NCI-H1092 (cell line): ENCODE data around the gene SOWAHD.
"Not testable (repeated sequence)": the region's sequence is repeated elsewhere in the genome, so short reads cannot be mapped to it uniquely, and the experiment has no call there.

Experiments
- DNase-seq: peaks from one replicate; lab custom pipeline; 2025; lab: John Stamatoyannopoulos, UW

The SOWAHD gene

DNA sequence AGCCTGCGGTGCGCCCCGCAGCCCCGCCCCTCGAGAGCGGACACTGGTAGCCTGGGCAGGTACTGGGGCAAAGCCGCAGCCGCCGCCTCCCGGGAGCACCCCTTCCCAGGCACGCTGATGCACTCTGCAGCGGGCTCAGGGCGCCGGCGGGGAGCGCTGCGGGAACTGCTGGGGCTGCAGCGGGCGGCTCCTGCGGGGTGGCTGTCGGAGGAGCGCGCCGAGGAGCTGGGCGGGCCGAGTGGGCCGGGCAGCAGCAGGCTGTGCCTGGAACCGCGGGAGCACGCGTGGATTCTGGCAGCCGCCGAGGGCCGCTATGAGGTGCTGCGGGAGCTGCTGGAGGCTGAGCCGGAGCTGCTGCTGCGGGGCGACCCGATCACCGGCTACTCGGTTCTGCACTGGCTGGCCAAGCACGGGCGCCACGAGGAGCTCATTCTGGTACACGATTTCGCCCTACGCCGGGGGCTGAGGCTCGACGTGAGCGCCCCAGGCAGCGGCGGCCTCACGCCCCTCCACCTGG, 401 bp downstream of the SOWAHD start:
- no peak for DNase-seq

DNA sequence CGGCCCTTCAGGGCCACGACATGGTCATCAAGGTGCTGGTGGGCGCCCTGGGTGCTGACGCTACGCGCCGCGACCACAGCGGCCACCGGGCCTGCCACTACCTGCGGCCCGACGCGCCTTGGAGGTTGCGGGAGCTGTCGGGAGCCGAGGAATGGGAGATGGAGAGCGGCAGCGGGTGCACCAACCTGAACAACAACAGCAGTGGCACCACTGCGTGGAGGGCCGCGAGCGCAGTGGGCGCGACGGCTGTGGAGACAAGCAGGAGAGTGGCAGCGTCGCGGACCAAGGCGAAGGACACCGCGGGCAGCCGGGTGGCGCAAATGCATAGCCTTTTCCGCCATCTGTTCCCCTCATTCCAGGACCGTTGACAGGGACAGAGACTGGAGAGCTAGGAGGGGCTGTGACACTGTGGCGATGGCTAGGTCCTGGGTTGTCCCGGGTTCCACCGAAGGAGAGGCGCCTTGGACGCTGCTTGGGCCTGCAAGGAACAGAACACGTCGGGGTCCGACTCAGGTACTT, 919 bp downstream of the SOWAHD start:
- DNase-seq: no peak

DNA sequence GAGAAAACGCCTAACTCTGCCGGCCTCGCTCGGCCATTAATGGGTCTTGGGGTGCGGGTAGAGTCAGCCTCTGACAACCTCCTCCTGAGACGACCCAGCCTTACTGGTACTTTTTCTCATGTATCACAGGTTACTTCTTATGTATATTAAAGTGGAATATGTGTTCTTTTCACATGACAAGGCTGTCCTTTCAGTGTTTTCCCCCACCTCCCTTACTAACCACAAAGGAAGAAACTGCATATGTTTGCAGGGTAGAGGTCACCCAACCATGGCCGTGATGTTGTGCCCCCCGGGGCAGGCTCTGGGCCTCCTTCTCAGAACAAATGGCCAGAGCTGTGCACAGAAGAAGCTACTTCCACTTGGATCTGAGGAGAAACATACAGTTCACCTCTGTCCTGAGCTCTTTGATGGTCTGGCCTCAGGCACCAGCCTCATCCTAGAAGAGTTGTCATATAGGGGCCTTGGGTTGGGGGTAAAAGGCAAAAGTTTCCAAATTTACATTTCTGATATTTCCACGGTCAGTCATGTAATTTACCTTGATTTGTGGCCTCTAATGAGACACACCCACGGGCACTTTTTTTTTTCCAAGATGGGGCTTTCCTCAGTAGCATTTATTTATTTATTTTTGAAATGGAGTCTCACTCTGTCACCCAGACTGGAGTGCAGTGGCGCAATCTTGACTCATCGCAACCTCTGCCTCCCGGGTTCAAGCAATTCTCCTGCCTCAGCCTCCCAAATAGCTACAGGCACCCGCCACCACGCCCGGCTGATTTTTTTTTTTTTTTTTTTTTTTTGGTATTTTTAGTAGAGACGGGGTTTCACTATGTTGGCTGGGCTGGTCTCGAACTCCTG, 1.9 kb downstream of the SOWAHD start:
- no peak for DNase-seq

DNA sequence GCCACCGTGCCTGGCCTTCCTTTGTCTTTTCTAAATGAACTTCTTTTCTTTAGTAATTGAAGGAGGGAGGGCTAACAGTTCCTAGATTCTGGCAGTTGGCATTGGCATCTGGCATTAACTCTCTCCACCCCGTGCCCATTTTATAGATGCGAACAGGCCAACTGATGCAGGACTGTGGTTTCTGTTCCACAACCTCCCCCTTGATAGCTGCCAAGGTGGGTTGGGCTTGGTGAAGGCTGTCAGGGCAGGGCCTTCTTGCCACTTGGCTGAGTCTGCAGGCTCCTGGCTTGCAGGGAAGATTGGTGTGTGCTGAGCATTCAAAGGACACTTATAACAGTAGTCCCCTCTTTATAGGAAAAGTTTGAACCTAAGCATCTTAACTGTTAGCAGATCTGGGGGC, 4.3 kb downstream of the SOWAHD start:
- no peak for DNase-seq

DNA sequence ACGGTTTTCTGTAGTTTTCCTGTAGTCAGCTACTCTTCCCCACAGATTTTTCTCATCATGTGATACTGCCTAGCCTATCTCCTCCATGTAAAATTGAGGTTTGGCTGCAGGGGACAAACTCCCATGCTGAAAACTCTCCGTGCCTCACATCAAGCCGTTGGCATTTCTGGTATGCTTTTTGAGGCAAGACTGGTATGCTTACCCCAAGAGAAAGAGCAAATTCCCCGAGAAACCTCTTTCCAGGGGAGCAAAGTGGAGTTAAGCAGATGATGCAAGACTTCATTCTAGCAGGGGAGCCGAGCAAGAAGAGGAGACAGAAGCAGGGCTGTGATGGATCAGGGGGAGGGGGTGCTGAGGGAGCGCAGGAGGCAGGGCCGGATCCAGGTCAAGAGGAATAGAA, 4.8 kb downstream of the SOWAHD start:
- no peak for DNase-seq

DNA sequence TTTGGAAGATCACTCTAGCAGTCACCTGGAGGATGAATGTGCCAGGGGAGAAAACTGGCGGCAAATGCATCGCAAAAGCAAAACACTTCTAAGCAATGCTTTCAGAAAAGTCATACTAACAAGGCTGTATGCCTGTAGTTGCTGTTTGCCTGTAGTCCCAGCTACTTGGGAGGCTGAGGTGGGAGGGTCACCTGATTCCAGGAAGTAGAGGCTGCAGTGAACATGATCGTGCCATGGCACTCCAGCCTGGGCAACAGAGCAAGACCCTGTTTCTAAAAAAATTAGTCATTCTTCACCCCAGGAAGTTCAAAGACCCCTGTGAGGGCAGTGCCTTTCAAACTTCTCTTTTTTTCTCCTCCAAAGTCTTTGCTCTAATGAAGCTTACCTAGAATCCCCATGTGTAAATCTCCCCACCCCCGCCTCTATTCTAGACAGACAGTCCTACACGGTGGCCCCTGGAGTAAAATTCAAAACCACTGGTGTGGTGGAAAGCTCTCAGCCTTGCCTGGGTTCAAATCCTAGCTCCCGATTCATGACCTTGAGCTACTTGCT, 5.5 kb downstream of the SOWAHD start:
- no peak for DNase-seq

DNA sequence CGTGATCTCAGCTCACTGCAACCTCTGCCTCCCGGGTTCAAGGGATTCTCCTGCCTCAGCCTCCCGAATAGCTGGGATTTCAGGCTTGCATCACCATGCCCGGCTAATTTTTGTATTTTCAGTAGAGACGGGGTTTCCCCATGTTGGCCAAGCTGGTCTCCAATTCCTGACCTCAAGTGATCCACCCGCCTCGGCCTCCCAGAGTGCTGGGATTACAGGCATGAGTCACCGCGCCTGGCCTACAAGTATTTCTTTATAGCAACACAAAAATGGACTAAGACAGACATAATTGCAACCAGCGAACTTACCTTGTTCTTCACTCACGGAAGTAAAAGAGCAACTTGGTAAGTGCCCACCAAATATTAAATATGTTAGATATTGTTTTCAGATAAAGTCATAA, 10.0 kb downstream of the SOWAHD start:
- not testable (repeated sequence) for DNase-seq

DNA sequence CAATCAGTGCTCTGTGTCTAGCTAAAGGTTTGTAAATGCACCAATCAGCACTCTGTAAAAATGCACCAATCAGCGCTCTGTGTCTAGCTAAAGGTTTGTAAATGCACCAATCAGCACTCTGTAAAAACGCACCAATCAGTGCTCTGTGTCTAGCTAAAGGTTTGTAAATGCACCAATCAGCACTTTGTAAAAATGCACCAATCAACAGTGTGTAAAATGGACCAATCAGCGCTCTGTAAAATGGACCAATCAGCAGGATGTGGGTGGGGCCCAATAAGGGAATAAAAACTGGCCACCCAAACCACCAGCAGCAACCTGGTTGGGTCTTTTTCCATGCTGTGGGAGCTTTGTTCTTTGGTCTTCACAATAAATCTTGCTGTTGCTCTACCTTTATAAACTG, 11.0 kb downstream of the SOWAHD start:
- DNase-seq: not testable (repeated sequence)

DNA sequence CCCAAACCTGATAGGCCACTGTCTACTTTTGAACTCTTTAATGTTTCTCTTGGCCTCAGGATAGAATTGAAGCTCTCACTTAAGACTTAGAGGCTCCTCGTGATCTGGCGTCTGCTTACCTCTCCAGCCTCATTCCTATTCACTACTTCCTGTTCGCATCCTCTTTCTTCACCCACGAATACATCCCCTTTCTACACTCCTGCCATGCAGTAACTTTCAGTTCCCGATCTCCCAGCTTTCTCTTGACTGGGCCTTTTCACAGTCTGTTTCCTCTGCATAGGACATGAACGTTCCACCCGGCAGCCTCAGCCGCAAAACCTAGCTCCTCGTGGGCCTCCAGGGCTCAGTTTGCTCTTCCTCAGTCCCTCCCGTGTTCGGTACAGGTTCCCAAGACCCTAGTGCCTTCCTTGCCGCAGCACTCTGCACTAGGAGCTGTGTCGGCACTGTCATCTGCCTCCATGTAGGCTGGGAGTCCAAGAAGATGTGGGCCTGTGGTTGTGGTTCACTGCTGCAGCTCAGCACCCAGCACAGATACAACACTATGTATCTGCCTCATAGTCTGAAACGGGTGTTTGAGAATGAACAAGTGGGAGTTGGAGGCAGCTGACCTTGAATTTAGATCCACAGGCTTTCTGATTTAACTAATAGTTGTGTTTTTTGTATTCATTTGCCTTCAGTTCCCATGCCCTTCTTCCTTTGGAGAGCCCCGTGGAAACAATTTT, 17.3 kb downstream of the SOWAHD start:
- DNase-seq: no peak

DNA sequence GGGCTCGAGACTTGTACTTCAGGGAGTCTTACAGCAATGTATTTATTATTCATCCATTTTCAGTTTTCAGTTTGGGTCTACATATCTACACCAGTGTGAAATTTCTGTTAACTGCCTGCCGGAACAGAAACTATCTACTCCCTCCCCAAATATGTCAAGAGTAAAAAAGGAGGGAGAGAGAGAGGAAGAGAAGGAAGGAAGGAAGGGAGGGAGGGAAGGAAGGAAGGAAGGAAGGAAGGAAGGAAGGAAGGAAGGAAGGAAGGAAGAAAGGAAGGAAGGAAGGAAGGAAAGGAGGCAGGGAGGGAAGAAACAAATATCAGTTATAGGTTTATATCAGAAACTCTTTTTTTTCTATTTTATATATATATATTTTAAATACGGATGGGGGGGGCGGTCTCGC, 20.4 kb downstream of the SOWAHD start:
- no peak for DNase-seq

DNA sequence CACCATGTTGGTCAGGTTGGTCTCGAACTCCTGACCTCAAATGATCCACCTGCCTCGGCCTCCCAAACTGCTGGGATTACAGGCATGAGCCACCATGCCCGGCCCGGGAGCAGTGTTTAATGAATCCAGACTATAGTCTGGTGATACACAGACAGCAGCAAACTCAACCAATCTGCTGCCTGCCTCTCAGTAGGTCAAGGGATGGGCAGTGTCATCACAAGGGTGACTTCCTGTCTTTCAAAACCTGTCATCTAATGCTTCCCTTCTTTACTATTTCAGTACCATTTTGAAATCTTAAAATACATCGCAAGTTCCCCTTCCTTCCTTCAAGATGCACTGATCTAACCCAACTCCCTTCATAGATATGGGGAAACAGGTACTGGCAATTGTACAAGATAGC, 24.6 kb downstream of the SOWAHD start:
- DNase-seq: no peak

DNA sequence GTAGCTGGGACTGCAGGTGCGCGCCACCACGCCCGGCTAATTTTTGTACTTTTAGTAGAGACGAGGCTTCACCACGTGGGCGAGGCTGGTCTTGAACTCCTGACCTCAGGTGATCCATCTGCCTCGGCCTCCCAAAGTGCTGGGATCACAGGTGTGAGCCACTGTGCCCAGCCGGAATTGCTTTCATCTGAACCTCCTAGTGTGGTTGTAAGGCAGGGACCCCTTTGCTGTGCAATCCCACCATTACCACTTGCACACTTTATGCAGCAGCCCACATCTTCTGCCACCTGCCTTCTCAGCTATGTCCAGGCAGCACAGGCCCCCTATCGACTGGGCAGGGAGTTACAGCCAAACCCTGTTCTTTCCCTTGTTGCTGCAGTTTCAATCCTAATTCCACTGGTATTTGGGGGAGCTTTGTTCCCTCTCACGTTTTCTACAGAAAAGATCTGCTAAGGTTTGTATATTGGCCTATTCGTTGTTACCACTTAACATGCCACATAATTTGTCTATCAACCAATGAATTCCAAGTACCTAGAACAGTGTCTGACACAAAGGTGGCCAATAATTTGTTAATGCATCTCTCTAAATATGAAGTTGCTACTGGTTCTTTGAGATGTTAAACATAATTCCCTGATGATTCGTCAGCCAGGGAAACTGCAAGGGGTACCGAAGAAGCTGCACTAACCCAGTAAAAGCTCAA, 26.5 kb downstream of the SOWAHD start:
- no peak for DNase-seq

DNA sequence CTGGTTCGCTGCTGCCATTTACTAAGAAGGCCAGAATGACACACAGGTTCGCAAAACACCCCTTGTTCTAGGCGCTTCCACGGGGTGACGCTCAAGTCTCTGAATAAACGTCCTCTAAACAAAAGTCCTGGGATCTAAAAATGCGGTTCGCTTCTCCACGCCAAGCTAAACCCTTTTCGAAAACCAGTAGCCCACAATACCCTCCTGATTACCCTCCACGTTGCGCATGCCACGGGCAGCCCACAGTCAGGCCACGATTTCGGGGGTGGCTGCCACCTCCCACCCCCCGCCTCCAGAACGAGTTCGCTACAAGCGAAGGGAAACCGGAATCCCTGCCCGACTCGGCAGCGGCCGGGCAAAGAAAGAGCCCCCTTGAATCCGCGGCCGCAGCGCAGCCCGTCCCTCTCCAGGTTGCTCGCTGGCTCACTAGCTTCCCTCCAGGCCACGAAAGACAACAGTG, 32.6 kb downstream of the SOWAHD start:
- peak; percentile 47 for DNase-seq

DNA sequence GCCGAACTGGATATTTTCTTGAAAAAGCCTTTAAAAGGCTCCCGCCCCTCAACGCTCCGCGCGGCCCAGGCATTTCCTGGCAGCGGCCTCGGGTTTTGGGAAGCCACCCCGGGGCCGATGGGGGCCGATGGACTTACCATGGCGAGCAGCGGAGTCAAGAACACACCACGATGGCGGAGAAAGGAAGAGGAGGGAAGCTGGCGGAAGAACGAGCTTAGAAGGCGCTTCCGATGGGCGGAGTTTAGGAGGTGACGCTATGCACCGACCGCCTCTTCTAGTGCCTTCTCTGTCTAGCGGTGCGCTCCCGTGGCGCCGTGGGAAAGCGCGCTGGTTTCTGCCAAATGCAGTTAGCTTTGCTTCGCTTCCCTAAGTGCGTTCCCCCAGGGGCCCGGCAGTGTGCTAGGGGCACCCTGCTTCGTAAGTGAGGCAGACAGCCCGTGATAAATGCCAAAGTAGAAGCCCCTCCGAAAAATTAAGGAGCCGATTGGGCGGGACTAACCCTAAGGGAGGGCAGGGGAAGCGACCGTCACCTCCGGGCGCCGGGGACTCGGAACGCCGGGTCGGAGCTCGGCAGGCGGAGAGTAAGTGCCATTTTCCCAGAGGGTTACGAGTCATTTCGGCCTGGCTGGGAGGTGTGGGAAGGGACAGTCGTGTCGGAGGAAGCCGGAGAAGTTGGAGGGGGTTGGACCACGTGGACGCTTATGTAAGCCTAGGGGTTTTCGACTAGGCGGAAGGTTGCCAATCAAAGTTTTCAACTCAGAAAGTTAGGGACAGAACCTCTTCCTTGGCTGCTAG, 33.2 kb downstream of the SOWAHD start, which contains the start of gene RPL39:
RPL39 (minus strand) TSS at position 194 of the 795 bp plus-strand sequence; CDS start at position 140, 54 bp downstream.
- DNase-seq: peak; percentile 95

DNA sequence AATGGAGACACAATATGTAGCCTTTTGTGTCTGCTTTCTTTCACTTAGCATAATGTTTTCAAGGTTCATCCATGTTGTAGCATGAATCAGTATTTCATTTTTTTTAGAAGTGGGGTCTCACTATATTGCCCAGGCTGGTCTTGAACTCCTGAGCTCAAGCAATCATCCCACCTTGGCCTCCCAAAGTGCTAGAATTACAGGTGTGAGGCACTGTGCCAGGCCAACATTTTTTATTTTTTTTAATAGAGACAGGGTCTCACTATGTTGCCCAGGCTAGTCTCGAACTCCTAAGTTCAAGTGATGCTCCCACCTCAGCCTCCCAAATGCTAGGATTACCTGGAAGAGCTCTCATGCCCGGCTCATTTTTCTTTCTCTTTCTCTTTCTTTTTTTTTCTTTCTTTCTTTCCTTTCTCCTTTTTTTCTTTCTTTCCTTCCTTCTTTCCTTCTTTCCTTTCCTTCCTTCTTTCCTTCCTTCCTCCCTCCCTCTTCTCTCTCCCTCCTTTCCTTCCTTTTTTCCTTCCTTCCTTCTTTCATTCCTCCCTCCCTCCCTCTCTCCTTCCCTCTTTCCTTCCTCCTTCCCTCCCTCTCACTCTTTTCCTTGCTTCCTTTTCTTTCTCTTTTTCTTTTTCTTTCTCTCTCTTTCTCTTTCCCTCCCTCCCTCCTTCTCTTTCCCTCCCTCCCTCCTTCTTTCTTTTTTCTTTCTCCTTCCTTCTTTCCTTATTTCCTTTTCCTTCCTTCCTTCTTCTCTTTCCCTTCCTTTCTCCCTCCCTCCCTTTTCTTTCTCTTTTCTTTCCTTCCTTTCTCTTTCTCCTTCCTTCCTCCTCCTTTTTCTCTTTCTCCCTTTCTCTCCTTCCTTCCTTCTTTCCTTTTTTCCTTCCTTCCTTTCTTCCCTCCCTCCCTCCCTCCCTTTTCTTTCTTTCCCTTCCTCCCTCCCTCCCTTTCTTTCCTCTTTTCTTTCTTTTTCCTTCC, 43.1 kb downstream of the SOWAHD start:
- no peak for DNase-seq

DNA sequence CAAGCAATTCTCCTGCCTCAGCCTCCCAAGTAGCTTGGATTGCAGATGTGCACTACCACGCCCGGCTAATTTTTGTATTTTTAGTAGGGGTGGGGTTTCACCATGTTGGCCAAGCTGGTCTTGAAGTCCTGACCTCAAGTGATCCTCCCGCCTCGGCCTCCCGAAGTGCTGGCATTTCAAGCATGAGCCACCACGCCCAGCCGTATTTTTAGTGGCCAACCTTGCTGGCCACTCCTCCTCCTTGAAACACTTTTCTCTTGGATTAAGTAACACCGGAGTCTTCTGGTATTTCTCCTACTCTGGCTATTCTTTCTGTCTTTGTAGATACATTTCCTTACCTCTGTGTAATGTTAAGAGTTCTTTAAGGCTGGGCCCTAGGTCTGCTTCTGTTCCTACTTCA, 44.2 kb downstream of the SOWAHD start:
- no peak for DNase-seq

DNA sequence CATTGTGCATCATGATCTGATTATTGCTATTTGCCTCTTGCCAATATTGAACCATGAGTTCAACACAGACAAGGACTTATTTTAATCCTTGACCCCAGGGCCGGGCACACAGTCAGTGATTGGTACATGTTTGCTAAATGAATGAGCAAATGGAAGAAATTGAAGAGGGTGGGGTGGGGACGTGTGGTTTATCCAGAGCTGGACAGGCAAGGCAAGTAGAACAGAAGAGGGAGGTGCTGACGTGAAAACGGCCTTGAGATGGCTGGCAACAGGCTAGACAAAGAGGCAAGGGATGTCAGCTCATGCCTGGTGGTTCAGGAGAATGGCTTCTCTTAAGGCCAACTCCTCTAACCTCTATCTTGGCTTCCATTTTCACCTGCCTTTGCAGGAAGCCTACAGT, 50.1 kb downstream of the SOWAHD start:
- DNase-seq: not testable (repeated sequence)

DNA sequence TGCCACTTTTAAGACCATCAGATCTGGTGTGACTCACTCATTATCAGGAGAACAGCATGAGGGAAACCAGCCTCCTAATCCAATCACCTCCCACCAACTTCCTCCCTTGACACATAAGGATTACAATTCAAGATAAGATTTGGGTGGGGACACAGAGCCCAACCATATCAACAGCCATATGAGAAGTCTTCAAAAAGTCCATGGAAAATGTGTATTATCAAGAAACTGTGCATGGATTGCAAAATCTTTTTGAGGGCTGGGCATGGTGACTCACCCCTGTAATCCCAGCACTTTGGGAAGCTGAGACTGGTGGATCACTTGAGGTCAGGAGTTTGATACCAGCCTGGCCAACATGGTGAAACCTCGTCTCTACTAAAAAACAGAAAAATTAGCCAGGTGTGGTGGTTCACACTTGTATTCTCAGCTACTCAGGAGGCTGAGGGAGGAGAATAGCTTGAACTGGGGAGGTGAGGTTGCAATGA, 50.8 kb downstream of the SOWAHD start:
- no peak for DNase-seq
